HG02938 (cell line): Measurements from ENCODE around the gene ARHGEF16.

Source experiments
- ATAC-seq: cut with Tn5 transposase; IDR thresholded peaks from one replicate; pipeline ENCODE4 v1.9.1; 2021; ENCODE audit warnings: mild to moderate bottlenecking, moderate library complexity; ENCODE audit not compliant: unreplicated experiment

The ARHGEF16 gene

DNA sequence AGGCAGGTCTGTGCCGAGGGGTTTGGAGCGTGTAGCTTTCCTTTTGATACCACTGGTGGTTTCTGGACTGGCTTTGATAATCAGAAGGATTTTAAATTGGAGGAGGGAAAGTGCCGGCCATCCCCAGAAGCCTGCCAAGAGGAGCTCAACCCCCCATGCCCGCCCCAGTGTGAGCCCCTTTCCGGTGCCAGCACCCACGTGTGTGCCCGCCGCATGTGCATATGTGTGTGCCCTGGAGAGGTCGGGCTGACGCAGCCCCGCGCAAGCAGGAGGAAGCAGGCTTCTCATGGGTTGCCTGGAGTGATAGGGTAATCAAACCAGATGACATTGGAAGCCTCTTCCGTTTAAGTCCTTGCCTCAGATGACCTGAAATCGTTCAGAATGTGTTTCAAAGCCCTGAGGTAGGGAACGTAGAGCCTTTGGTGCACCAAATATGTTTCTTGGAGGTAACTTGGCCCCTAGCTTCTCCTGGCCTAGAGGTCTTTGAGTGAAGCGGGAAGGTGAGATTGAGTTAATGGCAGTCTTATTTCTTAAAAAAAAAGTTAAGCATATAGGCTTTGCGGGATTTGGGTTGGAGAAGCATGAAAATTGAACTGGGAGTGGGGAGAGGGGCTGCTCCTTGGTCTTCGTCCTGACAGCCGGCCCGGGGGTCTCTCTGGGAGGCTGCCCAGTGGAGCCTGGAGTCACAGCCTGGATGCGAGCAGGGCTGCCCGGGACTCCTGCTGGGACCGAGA lies 34.1 kb upstream of the ARHGEF16 start:
- ATAC-seq, result no peak

DNA sequence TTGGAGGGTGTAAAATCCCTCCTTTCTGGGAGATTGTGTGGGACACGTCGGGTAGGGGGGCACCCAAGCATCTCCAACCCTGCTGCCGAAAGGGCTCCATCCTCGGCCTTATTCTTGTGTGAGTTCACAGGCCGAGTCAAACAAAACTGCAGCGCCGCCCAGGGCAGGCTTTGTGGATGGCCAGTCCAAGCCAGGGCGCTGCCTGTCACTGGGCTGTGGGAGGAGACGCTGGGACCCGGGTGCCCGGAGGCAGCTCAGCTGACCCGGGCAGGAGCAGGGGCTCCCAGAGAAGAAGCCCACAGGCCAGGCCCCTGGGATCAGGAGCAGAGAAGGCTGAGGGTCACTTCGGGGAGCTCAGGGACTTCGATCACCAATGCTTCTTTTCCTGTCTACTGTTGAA lies 31.8 kb upstream of the ARHGEF16 start:
- no peak for ATAC-seq

DNA sequence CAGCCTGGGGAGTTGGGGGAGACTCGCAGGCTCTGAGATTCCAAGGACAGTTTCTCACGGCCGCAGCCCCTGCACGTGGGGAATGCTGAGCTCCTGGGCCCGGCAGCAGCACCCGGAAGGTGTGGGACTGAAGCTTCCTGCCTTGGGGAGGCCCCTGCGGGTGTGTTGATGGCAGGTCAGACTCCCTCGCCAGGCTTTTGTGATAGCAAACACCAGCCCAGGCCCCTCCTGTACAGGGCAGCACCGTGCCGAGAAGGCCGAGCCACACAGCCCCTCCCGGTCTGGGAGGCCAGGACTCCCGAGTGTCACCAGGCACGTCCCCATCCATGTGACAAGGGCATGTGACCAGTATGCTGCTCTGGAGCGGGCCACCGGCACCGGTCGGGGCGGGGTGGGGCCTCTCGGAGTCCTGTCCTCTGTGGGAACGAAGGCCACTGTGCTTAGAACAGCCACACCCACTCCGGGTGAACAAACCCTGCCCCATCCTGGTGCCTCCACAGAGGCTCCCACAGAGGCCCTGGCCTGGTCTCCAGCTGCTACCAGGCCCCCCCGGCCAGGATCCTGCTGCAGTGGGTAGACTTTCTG lies 31.1 kb upstream of the ARHGEF16 start:
- no peak for ATAC-seq

DNA sequence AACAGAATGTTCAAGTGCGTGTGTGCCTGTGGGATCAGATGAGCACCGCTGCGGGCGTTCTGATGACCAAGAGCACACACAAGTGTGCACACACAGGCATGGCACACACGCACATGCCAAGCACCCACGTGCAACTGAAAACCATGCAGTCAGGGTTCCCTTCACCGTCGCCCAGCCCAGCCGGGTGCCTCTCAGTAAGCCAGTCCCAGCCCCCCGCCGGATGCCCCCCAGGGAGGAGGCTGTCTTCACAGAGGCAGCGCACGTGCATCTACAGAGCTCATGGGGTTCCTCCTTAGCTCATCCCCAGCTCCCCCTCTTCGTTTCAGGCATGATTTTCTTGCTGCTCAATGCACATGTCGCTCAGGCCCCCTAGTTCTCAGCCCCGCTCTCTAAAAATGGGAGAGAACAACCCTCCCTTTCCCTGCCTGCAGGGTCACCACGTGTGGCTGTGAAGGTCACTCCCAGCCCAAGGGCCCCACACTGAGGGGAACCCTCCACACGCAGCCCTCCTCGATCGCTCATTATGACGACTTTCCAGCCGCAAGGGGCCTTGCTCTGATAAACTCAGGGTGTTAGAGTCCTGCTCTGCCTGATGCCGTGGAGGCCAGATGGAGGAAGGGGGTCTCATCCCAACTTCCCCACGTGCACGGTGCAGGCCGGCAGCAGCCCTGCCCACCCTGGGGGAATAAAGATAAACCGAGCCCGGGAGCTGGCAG lies 30.4 kb upstream of the ARHGEF16 start:
- no peak for ATAC-seq

DNA sequence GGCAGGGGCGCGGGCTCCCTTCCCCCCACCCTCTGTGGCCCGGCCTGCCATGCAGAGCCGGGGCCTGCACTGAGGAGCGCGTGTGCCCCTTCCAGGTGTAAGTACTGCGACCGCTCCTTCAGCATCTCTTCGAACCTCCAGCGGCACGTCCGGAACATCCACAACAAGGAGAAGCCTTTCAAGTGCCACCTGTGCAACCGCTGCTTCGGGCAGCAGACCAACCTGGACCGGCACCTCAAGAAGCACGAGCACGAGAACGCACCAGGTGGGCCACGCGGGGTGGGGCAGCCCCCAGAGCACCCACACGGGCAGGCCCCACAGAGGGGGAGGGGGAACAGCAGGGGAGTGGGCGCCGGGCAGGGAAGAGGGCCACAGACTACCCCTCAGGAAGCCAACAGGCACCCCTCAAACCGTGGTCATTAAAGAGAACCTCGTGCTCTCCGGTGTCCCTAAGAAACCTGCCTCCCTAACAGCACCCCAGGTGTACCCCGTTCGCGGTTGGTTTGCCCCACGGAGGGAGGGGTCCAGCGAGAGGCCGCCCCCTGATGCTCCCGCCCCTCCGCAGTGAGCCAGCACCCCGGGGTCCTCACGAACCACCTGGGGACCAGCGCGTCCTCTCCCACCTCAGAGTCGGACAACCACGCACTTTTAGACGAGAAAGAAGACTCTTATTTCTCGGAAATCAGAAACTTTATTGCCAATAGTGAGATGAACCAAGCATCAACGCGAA lies 28.8 kb upstream of the ARHGEF16 start:
- ATAC-seq, result no peak

DNA sequence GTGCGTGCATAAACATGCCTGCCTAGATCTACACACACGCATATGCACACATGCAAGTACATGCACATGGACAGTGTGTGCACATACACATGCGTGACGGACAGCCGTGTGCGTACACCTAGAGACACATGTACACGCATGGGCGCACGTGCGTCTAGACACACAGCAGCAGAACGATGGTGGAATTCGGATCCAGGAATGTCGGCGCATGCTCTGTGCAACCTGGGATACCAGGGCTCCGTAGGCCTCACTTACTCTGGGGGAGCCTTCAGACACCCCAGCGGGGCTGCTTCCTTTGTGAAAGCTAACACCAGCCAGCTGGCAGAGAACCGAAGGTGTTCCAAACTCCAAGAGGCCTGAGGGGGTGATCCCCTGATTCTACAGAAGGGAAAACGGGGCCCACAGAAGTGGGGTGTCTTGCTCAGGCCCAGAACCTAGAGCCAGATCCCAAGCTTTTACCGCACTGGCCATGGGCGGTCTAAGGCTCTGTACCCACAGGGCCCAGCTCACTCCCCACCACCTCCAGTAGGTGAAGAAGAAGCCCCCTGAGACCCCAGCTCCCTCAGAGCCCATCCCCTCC lies 27.4 kb upstream of the ARHGEF16 start:
- ATAC-seq, result no peak

DNA sequence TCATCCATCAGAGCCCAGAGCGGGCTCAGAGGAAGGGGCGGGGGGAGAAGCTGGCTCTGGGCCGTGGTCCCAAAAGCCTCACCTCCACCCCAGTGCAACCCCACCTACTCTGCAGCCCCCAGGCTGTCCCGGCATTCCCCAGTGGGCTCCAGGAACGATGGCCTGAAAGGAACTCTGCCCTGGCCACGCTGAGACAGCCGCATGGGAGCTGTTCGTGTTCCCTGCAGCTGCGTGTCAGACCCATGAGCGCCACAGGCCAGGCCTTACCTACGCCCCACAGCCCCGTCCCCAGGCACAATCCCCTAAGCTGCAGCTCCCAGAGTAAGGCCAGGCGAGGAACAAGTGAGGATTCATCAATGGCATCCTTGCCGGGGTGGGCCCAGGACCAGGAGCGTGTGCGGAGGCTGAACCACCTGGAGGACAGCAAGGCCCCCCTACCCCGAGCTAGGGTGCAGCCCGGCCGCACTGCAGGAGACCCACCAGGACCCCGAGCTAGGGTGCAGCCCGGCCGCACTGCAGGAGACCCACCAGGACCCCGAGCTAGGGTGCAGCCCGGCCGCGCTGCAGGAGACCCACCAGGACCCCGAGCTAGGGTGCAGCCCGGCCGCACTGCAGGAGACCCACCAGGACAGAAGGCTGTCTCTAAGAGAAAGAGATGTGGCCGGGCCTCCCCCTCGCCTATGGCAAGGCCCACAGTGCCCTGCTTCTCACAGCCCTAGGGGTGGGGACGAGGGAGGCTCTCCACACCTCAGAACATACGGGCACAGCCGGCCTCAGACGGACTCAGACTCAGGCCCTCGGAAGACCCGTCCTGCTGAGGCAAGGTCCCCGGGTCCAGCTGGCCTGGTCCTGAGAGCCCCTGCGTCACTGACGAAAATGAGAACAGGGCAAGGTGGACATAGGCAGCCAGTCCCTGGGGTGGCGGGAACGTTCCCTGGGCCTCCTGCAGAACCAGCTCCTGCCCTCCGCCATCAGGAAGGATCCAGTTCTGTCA lies 26.5 kb upstream of the ARHGEF16 start:
- ATAC-seq, result no peak

DNA sequence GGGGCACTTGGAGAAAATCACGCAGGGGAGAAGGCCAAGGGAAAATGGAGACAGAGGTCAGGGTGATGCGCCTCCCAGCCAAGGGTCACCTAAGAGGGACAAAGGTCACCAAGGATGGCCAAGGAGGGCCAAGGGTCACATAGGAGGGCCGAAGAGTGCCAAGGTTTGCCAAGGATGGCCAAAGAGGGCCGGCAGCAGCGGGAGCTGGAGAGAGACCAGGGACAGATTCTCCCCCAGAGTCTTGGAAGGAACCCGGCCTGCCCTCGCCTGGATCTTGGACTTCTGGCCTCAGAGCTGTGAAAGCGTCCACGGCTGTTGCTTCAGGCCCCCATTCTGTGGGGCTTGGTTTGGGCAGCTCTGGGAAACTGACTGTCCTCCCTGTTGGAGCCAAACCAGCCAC lies 25.6 kb upstream of the ARHGEF16 start:
- ATAC-seq, result no peak

DNA sequence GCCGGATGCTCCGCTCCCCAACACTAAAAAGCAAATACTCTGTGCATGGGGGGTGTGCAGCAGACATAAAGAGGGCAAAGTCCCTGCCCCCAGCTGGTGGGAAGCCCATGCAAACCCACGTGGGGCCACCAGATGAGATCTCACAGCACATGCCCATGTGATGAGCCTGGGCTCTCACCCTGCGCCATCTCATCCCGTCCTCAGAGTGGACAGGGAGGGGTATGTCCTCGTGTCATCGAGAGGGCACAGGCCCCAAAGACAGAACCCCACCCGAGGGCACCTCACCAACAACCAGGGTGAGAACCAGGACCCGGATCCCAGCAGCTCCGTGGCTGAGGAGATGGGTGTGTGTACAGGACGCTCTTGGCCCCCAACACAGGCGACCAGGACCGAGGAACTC lies 25.1 kb upstream of the ARHGEF16 start:
- ATAC-seq, result no peak

DNA sequence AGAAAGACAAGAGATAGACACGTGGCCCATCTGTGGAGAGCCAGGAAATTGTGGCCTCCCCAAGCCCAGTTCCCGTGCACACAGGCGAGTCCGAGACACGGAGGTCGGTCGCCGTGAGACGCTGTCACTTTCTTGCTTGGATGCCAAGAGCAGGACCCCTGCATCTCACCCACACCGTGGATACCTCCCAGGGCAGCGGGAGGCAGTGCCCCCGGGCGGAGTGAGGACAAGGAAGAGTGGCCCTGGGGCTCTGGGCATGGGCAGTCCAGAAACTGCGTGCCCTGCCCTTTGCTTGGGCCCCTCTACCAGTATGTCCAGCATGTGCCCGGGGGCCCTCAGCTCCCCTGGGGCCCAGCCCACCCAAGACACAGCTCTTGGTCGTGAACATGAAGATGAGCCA lies 24.7 kb upstream of the ARHGEF16 start:
- ATAC-seq, result no peak

DNA sequence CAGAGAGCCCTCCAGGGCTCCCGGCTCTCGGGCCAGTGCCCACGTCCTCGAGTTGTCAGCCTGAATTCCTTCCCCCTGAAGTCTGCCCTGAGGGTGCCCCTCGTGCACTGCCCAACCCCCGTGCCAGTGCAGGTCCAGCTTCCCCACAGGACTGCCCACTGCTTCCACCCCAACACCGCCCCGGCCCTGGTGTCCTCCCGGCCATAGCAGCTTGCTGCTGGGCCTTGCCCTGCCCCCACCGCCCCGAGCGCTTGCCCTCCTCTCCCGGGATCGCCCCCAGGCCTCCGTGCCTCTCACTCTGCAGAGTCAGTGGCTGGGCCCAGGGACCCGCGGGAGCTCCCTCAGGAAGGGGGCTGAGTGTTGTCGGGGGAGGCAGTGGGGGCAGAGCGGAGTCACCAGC lies 24.1 kb upstream of the ARHGEF16 start:
- no peak for ATAC-seq

DNA sequence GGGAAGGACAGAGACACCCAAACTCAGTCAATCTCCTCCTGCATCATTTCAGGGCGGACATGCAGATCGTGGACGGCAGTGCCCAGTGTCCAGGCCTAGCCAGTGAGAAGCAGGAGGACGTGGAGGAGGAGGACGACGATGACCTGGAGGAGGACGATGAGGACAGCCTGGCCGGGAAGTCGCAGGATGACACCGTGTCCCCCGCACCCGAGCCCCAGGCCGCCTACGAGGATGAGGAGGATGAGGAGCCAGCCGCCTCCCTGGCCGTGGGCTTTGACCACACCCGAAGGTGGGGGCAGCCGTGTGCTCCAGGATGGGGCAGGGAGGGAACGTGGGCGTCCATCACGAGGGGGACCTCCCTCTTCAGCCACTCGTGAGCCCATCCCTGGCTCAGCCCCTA lies 23.6 kb upstream of the ARHGEF16 start:
- ATAC-seq, result no peak

DNA sequence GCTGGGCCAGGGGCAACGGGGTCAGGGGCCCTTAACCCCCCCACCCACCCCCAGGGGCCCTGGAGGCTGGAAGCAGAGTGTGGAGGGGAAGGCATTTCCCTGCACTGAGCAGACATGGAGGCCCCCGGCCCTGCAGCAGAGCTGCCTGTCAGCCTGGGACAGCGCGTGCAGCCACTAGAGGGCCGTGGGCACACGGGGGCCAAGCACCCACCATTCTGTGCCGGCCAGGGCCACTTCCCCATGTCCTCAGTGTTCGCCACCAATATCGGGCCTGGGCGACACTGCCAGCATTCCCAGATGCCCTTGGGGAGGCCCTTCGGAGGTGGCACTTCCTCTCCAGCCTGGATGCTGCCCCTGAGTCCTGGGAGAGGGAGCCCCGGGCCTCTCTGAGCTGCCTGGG lies 23.2 kb upstream of the ARHGEF16 start:
- no peak for ATAC-seq

DNA sequence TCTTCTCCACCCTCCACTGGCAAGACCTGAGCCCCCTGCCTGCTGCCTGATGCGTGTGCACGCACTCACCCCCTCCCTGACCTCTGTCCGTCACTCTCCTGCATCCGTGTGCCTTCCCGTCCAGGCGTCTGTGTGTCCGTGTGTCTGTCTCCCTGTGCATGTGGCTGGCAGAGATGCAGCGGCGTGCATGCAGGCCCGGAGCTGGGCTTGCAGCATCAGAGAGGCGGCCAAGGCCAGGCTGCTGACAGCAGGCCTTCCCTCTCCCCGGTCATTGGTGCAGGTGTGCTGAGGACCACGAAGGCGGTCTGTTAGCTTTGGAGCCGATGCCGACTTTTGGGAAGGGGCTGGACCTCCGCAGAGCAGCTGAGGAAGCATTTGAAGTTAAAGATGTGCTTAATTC lies 22.8 kb upstream of the ARHGEF16 start:
- no peak for ATAC-seq

DNA sequence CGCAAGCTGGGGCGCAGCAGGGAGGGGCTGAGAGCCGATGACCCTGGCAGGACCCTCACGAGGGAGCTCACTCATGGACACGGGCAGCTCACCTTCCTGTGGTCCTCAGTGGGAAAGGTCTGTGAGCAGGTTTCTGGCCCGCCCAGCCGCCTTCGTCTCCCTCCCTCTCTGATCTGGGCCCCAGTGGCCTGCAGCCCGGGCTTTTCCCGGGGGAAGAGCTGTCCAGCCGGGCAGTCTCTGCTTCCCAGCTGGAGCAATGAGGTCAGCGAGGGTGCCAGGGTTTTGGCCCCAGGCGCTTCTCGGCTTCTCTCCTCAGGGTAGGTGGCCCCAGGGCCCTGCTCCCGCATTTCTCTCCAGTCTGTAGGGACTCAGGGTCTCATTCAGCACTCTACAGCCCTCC lies 22.2 kb upstream of the ARHGEF16 start:
- ATAC-seq, result no peak

DNA sequence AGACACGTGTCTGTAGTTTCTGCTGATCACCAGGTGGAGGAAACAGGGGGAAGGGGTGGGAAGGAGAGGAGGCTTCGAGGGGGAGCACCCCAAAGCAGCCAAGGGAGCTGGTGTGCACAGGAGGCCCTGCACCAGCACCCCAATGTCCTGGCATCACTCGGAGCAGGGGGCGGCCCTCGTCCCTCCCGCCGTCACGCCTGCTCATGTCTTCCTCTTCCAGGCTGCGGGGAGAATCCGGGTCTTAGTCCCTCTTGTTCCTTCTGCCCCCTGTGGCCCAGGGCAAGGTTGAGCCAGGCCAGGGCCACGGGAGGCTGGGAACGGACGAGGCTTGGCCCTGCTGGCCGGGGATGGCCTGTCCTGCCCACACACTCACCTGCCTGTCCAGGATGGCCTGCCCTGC lies 21.4 kb upstream of the ARHGEF16 start:
- no peak for ATAC-seq

DNA sequence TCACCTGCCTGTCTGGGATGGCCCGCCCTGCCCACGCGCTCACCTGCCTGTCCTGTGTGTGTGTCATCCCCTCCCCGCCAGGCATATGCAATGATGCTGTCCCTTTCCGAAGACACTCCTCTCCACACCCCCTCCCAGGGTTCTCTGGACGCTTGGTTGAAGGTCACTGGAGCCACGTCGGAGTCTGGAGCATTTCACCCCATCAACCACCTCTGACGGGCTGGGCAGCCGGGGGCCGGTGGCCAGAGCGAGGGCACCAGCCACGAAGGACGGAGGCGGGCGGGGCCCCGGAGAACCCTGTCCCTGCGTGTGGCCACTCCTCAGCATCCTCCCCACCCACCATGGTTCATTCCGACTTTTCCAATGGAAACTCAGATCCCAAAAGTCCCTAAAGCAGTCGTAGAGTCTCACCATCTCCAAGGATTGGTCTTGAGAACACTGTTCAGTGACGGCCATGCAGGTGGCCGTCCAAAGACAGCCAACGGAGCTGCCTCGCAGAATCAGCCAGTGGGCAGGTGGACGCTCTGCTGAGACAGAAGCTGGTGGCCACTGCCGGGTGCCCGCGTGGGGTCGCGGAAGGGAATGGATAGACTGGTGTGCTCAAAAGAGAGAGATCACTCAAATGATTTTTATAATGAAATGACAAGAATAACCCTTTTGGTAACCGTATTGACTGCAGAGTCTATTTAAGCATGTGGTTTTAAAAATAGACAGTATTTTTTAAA lies 20.7 kb upstream of the ARHGEF16 start:
- no peak for ATAC-seq

DNA sequence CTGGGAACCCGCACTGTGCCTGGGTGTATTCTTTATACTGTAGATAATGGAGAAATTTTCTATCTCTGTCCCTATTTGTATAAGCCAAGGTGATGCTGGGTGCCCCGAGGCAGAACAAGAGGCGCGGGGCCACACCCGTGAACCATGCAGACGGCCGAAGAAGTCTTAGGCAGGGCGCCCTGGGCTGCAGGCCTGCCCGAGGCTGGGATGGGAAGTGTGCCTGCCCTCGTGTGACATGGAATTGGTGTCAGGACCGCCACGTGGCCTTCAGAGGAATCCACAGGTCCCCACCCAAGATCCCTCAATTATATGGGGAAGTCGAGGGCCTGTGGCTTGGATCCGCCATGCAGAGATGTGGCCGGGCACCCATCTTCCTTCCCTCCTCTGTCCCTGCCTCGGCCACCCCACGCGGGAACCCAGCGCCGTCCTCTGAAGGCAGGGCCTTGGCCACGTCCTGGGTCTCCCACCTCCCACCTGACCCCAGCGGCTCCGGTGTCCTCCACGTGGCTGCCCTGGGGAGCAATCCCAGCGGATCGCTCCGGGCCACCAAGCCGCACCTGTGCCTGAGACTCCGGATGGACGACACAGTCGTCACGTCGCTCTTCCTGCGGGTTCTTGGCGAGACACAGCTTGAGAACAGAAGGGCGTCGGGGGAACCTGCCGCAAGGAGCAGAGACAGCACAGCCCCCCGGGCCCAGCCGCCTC lies 19.9 kb upstream of the ARHGEF16 start:
- no peak for ATAC-seq

DNA sequence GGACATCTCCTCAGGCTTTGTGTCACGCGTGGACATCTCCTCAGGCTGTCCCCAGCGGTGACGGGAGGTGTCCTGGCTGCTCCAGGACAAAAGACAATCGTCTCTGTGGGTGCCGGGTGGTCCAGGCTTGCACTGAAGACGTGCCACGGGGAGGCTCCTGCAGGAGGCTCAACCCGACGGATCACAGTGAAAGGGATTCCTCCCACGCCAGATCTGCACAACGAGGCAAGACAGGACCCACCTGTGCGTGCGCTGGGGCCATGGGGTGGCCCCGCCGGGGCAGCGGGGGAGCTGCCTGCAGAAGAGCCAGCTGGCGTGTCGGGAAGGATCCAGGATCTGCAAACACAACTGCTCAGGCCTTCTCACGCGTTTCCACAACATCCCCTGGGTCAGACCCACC lies 18.8 kb upstream of the ARHGEF16 start:
- ATAC-seq, result no peak
